HG02798 (cell line): ENCODE data around the gene FGG.

ENCODE experiments used
- ATAC-seq: cut with Tn5 transposase; IDR thresholded peaks from one replicate; pipeline ENCODE4 v1.9.1; 2021; ENCODE audit warnings: mild to moderate bottlenecking; ENCODE audit not compliant: unreplicated experiment, poor library complexity

Gene FGG

GRCh38 chr4:154560419-154560801 is 52.0 kb downstream of the FGG start:
- ATAC-seq = peak; percentile 46

DNA sequence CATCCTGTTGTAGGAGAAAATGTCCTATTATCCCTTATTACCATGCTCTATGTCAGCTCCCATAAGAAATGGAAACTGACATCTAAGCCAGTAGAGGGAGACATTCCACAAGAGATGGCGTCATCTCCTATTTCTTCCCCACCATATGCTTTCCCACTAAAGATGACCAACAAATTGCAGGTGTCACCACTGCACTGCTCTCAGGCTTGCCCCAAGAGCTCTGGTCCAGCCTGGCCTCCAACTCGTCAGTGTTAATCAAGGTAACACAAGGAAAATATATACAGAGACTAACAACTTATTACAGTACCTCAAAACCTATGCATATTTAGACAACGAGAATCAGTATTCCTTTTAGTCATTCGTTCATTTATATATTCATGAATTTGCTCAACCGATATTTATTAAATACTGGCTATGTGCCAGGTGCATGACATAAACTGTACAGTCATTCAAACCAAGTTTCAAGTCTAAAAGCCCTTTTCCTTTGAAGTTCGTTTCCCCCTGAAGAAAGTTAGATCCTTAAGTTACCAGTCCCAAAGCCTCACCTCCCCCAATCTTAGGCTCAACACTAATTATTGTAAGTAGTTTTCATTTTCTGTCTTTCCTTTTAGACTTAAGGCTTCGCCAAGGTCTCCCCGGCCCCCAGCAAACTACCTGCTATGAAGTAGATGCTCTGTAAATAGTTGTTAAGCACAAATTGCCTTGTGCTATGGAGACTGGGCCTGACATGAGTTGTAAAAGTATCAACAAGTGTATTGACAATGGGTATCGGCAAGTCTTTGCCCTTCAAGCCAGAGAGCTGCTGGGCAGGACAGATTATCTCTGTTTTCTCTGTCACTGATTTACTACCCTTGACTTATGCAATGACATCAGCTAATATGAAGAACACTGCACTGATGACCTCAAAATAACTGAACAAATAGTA is 52.7 kb downstream of the FGG start:
- ATAC-seq = peak; percentile 92

- ATAC-seq = peak; percentile 15
These were observed 53.3 kb downstream of the FGG start for GRCh38 chr4:154559141-154559493.
